ENCODE results near the gene BMPR2.

Gene BMPR2

DNA sequence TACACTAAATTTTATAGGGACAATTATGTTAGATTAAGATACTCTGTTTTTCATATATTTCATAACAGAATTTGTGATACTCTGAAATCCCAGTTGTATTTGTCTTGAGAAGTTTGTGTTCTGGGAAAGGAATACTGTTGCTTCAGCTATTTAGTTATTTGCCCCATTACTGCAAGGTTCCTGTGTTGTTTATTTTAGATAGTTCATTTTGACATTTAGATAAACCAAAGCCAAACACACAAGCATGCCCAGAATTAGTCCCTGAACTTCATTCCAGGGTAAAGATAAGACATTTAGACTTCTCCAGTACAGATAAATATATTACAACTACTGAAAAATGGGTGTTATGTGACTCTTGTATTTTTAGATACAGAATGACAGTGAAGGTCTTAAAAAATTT is 74.7 kb downstream of the BMPR2 start:
- H3K36me3 ChIP-seq (ENCODE audit: insufficient read depth, low read length) = no peaks in the 10 kb centered on the region
- no peak overlapping the region for H3K27ac ChIP-seq (ENCODE audit: low read depth, low read length)
- peaks cover 6% of the 10 kb centered on the region for H3K79me2 ChIP-seq (ENCODE audit: control insufficient read depth, insufficient read depth, low read length, unreplicated experiment)

GRCh38 chr2:202452744-202453143 is 76.6 kb downstream of the BMPR2 start:
- H3K36me3 ChIP-seq (ENCODE audit: insufficient read depth, low read length) = no peaks in the 10 kb centered on the region
- H3K4me3 ChIP-seq (ENCODE audit: low read depth, low read length) = no peak overlapping the region
- H2AFZ ChIP-seq (ENCODE audit: low read length, unreplicated experiment) = no peak overlapping the region
- H3K27ac ChIP-seq (ENCODE audit: low read depth, low read length) = no peak overlapping the region
- no peaks in the 10 kb centered on the region for H3K27me3 ChIP-seq (ENCODE audit: insufficient read depth, low read length)
- H3K79me2 ChIP-seq (ENCODE audit: control insufficient read depth, insufficient read depth, low read length, unreplicated experiment) = peaks cover 9% of the 10 kb centered on the region
- no peaks in the 10 kb centered on the region for H3K4me1 ChIP-seq (ENCODE audit: control insufficient read depth, insufficient read depth, low read length, unreplicated experiment)

More for the DNA sequence above, 74.7 kb downstream of the BMPR2 start:
- Histone ChIP-seq H3K27me3 (ENCODE audit: insufficient read depth, low read length) (no peaks in the 10 kb centered on the region), H2AFZ (ENCODE audit: low read length, unreplicated experiment) (no peak overlapping the region), H3K4me1 (ENCODE audit: control insufficient read depth, insufficient read depth, low read length, unreplicated experiment) (no peaks in the 10 kb centered on the region), H3K4me3 (ENCODE audit: low read depth, low read length) (no peak overlapping the region)

GRCh38 chr2:202454536-202454935 is 78.4 kb downstream of the BMPR2 start:
- Histone ChIP-seq H3K27ac (ENCODE audit: low read depth, low read length) (no peak overlapping the region), H3K79me2 (ENCODE audit: control insufficient read depth, insufficient read depth, low read length, unreplicated experiment) (peaks cover 7% of the 10 kb centered on the region), H3K4me1 (ENCODE audit: control insufficient read depth, insufficient read depth, low read length, unreplicated experiment) (no peaks in the 10 kb centered on the region), H2AFZ (ENCODE audit: low read length, unreplicated experiment) (no peak overlapping the region), H3K27me3 (ENCODE audit: insufficient read depth, low read length) (no peaks in the 10 kb centered on the region), H3K36me3 (ENCODE audit: insufficient read depth, low read length) (no peaks in the 10 kb centered on the region), H3K4me3 (ENCODE audit: low read depth, low read length) (no peak overlapping the region)

DNA sequence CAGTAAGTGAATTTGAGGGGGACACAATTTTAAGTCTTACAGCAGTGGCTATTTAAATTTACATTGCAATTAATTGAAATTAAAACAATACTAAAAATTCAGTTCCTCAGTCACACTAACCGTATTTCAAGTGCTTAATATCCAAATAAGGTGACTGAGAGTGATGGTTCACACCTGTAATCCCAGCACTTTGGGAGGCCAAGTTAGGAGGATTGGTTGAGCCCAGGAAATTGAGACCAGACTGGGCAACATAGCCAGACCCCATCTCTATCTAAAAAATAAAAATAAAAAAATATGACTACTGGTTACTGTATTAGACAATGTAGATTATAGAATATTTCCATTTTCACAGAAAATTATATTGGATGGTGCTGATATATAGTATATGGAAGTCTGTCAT is 79.0 kb downstream of the BMPR2 start:
- no peaks in the 10 kb centered on the region for H3K36me3 ChIP-seq (ENCODE audit: insufficient read depth, low read length)
- no peak overlapping the region for H2AFZ ChIP-seq (ENCODE audit: low read length, unreplicated experiment)
- no peak overlapping the region for H3K27ac ChIP-seq (ENCODE audit: low read depth, low read length)
- H3K79me2 ChIP-seq (ENCODE audit: control insufficient read depth, insufficient read depth, low read length, unreplicated experiment) = peaks cover 7% of the 10 kb centered on the region
- H3K27me3 ChIP-seq (ENCODE audit: insufficient read depth, low read length) = no peaks in the 10 kb centered on the region
- H3K4me3 ChIP-seq (ENCODE audit: low read depth, low read length) = no peak overlapping the region
- H3K4me1 ChIP-seq (ENCODE audit: control insufficient read depth, insufficient read depth, low read length, unreplicated experiment) = no peaks in the 10 kb centered on the region

DNA sequence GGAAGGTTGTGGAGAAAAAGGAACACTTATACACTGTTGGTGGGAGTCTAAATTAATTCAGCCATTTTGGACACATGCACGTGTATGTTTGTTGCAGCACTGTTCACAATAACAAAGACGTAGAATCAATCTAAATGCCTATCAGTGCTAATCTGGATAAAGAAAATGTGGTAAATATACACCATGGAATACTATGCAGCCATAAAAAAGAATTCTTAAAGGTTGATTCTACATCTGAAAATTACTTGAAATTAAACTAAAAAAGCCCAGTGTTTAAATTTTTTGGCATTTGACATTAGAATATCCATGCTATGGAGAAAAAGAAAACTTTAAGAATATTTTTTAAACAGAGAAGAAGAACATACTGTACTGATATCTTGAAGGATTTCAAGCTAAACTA is 84.0 kb downstream of the BMPR2 start:
- Histone ChIP-seq H3K27me3 (ENCODE audit: insufficient read depth, low read length) (no peaks in the 10 kb centered on the region), H3K4me1 (ENCODE audit: control insufficient read depth, insufficient read depth, low read length, unreplicated experiment) (no peaks in the 10 kb centered on the region), H3K27ac (ENCODE audit: low read depth, low read length) (no peak overlapping the region), H2AFZ (ENCODE audit: low read length, unreplicated experiment) (no peak overlapping the region), H3K36me3 (ENCODE audit: insufficient read depth, low read length) (no peaks in the 10 kb centered on the region), H3K79me2 (ENCODE audit: control insufficient read depth, insufficient read depth, low read length, unreplicated experiment) (peaks cover 6% of the 10 kb centered on the region), H3K4me3 (ENCODE audit: low read depth, low read length) (no peak overlapping the region)

GRCh38 chr2:202479090-202479489 is 103.0 kb downstream of the BMPR2 start:
- peaks cover 9% of the 10 kb centered on the region; the same call in 1 of the 2 replicates for H3K36me3 ChIP-seq (ENCODE audit: insufficient read depth, low read length)
- H3K27me3 ChIP-seq (ENCODE audit: insufficient read depth, low read length) = no peaks in the 10 kb centered on the region
- H3K4me3 ChIP-seq (ENCODE audit: low read depth, low read length) = no peak overlapping the region
- H3K27ac ChIP-seq (ENCODE audit: low read depth, low read length) = no peak overlapping the region
- no peaks in the 10 kb centered on the region for H3K79me2 ChIP-seq (ENCODE audit: control insufficient read depth, insufficient read depth, low read length, unreplicated experiment)
- no peak overlapping the region for H2AFZ ChIP-seq (ENCODE audit: low read length, unreplicated experiment)
- no peaks in the 10 kb centered on the region for H3K4me1 ChIP-seq (ENCODE audit: control insufficient read depth, insufficient read depth, low read length, unreplicated experiment)

- H3K79me2 ChIP-seq (ENCODE audit: control insufficient read depth, insufficient read depth, low read length, unreplicated experiment) = no peaks in the 10 kb centered on the region
- H2AFZ ChIP-seq (ENCODE audit: low read length, unreplicated experiment) = no peak overlapping the region
- no peak overlapping the region for H3K4me3 ChIP-seq (ENCODE audit: low read depth, low read length)
- H3K27me3 ChIP-seq (ENCODE audit: insufficient read depth, low read length) = no peaks in the 10 kb centered on the region
- H3K27ac ChIP-seq (ENCODE audit: low read depth, low read length) = no peak overlapping the region
- peaks cover 9% of the 10 kb centered on the region; the same call in 1 of the 2 replicates for H3K36me3 ChIP-seq (ENCODE audit: insufficient read depth, low read length)
- H3K4me1 ChIP-seq (ENCODE audit: control insufficient read depth, insufficient read depth, low read length, unreplicated experiment) = no peaks in the 10 kb centered on the region
These were observed 103.5 kb downstream of the BMPR2 start for GRCh38 chr2:202479610-202480009.

GRCh38 chr2:202486351-202486750 is 110.2 kb downstream of the BMPR2 start:
- no peak overlapping the region for H3K27ac ChIP-seq (ENCODE audit: low read depth, low read length)
- no peaks in the 10 kb centered on the region for H3K79me2 ChIP-seq (ENCODE audit: control insufficient read depth, insufficient read depth, low read length, unreplicated experiment)
- no peaks in the 10 kb centered on the region for H3K4me1 ChIP-seq (ENCODE audit: control insufficient read depth, insufficient read depth, low read length, unreplicated experiment)

GRCh38 chr2:202488671-202489070 is 112.5 kb downstream of the BMPR2 start:
- no peak overlapping the region for H3K27ac ChIP-seq (ENCODE audit: low read depth, low read length)
- H3K4me1 ChIP-seq (ENCODE audit: control insufficient read depth, insufficient read depth, low read length, unreplicated experiment) = peaks cover 1% of the 10 kb centered on the region
- no peaks in the 10 kb centered on the region for H3K27me3 ChIP-seq (ENCODE audit: insufficient read depth, low read length)
- H3K36me3 ChIP-seq (ENCODE audit: insufficient read depth, low read length) = no peaks in the 10 kb centered on the region
- H3K79me2 ChIP-seq (ENCODE audit: control insufficient read depth, insufficient read depth, low read length, unreplicated experiment) = no peaks in the 10 kb centered on the region
- no peak overlapping the region for H2AFZ ChIP-seq (ENCODE audit: low read length, unreplicated experiment)
- no peak overlapping the region for H3K4me3 ChIP-seq (ENCODE audit: low read depth, low read length)

More at GRCh38 chr2:202486351-202486750, 110.2 kb downstream of the BMPR2 start:
- no peak overlapping the region for H3K4me3 ChIP-seq (ENCODE audit: low read depth, low read length)
- H3K27me3 ChIP-seq (ENCODE audit: insufficient read depth, low read length) = no peaks in the 10 kb centered on the region
- no peak overlapping the region for H2AFZ ChIP-seq (ENCODE audit: low read length, unreplicated experiment)
- H3K36me3 ChIP-seq (ENCODE audit: insufficient read depth, low read length) = 0 out of 2 replicates have a peak, but pooled peaks cover 2% of the 10 kb centered on the region

- H2AFZ ChIP-seq (ENCODE audit: low read length, unreplicated experiment) = no peak overlapping the region
- peaks cover 10% of the 10 kb centered on the region for H3K4me1 ChIP-seq (ENCODE audit: control insufficient read depth, insufficient read depth, low read length, unreplicated experiment)
- no peaks in the 10 kb centered on the region for H3K79me2 ChIP-seq (ENCODE audit: control insufficient read depth, insufficient read depth, low read length, unreplicated experiment)
- no peaks in the 10 kb centered on the region for H3K36me3 ChIP-seq (ENCODE audit: insufficient read depth, low read length)
- H3K4me3 ChIP-seq (ENCODE audit: low read depth, low read length) = no peak overlapping the region
- H3K27ac ChIP-seq (ENCODE audit: low read depth, low read length) = no peak overlapping the region
- no peaks in the 10 kb centered on the region for H3K27me3 ChIP-seq (ENCODE audit: insufficient read depth, low read length)
These were observed 114.4 kb downstream of the BMPR2 start for GRCh38 chr2:202490479-202490878.

DNA sequence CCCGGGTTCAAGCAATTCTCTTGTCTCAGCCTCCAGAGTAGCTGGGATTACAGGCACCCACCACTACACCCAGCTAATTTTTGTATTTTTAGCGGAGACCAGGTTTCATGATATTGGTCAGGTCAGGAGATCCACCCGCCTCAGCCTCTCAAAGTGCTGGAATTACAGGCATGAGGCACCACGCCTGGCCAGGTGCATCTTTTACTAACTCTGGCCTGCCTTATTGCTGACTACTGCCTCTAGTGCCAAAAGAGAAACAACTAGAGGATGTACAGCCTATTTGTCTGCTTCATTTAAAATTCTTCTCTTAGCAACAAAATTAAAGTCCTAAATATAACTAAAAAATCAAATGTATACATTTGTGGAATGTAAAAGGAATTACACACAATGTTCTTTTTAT is 115.4 kb downstream of the BMPR2 start:
- no peak overlapping the region for H3K27ac ChIP-seq (ENCODE audit: low read depth, low read length)
- H3K36me3 ChIP-seq (ENCODE audit: insufficient read depth, low read length) = no peaks in the 10 kb centered on the region
- H3K79me2 ChIP-seq (ENCODE audit: control insufficient read depth, insufficient read depth, low read length, unreplicated experiment) = no peaks in the 10 kb centered on the region

More for the DNA sequence above, 115.4 kb downstream of the BMPR2 start:
- Histone ChIP-seq H3K4me1 (ENCODE audit: control insufficient read depth, insufficient read depth, low read length, unreplicated experiment) (peaks cover 10% of the 10 kb centered on the region), H2AFZ (ENCODE audit: low read length, unreplicated experiment) (no peak overlapping the region), H3K4me3 (ENCODE audit: low read depth, low read length) (no peak overlapping the region), H3K27me3 (ENCODE audit: insufficient read depth, low read length) (no peaks in the 10 kb centered on the region)
